Myocyte (in vitro differentiated cells): ENCODE measurements around the gene ALDH16A1. TPM values are rescaled to one million over a fixed set of nuclear protein-coding genes. Genes with fewer than 3 reads are reported as not detected.

Source experiments
- DNase-seq: peaks from one replicate; pipeline ENCODE4 v3.0.0-alpha.2; 2012; ENCODE audit warnings: low read depth
- polyA plus RNA-seq: library from polyadenylated mRNA; unstranded; fragments of >200 nt; gene quantifications from one replicate; pipeline ENCODE4 v1.2.1, GENCODE V29; 2012; ENCODE audit warnings: missing spikeins
- total RNA-seq: library from RNA; depleted of rRNA; stranded (reverse); fragments of >200 nt; gene quantifications from 2 replicates; pipeline ENCODE4 v1.2.3, GENCODE V29; 2014

ALDH16A1 gene
- total RNA-seq, result 14.4 and 17.3 TPM in 2 replicates
- polyA plus RNA-seq, result 9.8 TPM

GRCh38 chr19:49453013-49453756, at the start of gene ALDH16A1:
TSS of gene ALDH16A1 (plus strand) at chr19:49453225. CDS start at chr19:49453332, 107 bp downstream.
- peak; percentile 99 for DNase-seq

GRCh38 chr19:49403404-49404187, 49.4 kb upstream of the ALDH16A1 start:
- no peak for DNase-seq

- DNase-seq, result no peak
Measured at GRCh38 chr19:49407079-49407478, 45.9 kb upstream of the ALDH16A1 start.

GRCh38 chr19:49407482-49408015, 45.5 kb upstream of the ALDH16A1 start:
- DNase-seq, result no peak

GRCh38 chr19:49408816-49409440, 44.1 kb upstream of the ALDH16A1 start:
- no peak for DNase-seq

GRCh38 chr19:49409441-49410029, 43.5 kb upstream of the ALDH16A1 start:
- no peak for DNase-seq

GRCh38 chr19:49411681-49412326, 41.2 kb upstream of the ALDH16A1 start:
- no peak for DNase-seq

GRCh38 chr19:49413348-49413747, 39.7 kb upstream of the ALDH16A1 start:
- no peak for DNase-seq

- no peak for DNase-seq
Measured at GRCh38 chr19:49414256-49414655, 38.8 kb upstream of the ALDH16A1 start.

- DNase-seq, result no peak
Measured at GRCh38 chr19:49415102-49415809, 37.8 kb upstream of the ALDH16A1 start.

- DNase-seq, result no peak
Measured at GRCh38 chr19:49415810-49416200, 37.2 kb upstream of the ALDH16A1 start.

GRCh38 chr19:49417088-49417487, 35.9 kb upstream of the ALDH16A1 start:
- no peak for DNase-seq

- DNase-seq, result no peak
Measured at GRCh38 chr19:49418511-49418910, 34.5 kb upstream of the ALDH16A1 start.

- no peak for DNase-seq
Measured at GRCh38 chr19:49419173-49419572, 33.9 kb upstream of the ALDH16A1 start.

GRCh38 chr19:49420227-49420626, 32.8 kb upstream of the ALDH16A1 start:
- DNase-seq, result no peak

GRCh38 chr19:49421039-49421877, 31.8 kb upstream of the ALDH16A1 start:
- peak; percentile 61 for DNase-seq

- DNase-seq, result no peak
Measured at GRCh38 chr19:49421878-49422202, 31.2 kb upstream of the ALDH16A1 start.

- no peak for DNase-seq
Measured at GRCh38 chr19:49422407-49423070, 30.5 kb upstream of the ALDH16A1 start.
